HG03280 (cell line): ENCODE results near the gene ATF7IP2.
"Not testable (repeated sequence)": the region's sequence is repeated elsewhere in the genome, so short reads cannot be mapped to it uniquely, and the experiment has no call there.

Experiments used
- ATAC-seq: cut with Tn5 transposase; IDR thresholded peaks from one replicate; pipeline ENCODE4 v1.9.1; 2021; ENCODE audit warnings: mild to moderate bottlenecking, moderate library complexity; ENCODE audit not compliant: unreplicated experiment

ATF7IP2 gene, protein sequence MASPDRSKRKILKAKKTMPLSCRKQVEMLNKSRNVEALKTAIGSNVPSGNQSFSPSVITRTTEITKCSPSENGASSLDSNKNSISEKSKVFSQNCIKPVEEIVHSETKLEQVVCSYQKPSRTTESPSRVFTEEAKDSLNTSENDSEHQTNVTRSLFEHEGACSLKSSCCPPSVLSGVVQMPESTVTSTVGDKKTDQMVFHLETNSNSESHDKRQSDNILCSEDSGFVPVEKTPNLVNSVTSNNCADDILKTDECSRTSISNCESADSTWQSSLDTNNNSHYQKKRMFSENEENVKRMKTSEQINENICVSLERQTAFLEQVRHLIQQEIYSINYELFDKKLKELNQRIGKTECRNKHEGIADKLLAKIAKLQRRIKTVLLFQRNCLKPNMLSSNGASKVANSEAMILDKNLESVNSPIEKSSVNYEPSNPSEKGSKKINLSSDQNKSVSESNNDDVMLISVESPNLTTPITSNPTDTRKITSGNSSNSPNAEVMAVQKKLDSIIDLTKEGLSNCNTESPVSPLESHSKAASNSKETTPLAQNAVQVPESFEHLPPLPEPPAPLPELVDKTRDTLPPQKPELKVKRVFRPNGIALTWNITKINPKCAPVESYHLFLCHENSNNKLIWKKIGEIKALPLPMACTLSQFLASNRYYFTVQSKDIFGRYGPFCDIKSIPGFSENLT

GRCh38 chr16:10385725-10386516 lies at the start of gene ATF7IP2:
Gene ATF7IP2, plus strand, starts transcription at chr16:10386061. Its CDS starts 44,560 bp downstream, at chr16:10430621.
- peak; percentile 96 for ATAC-seq

DNA sequence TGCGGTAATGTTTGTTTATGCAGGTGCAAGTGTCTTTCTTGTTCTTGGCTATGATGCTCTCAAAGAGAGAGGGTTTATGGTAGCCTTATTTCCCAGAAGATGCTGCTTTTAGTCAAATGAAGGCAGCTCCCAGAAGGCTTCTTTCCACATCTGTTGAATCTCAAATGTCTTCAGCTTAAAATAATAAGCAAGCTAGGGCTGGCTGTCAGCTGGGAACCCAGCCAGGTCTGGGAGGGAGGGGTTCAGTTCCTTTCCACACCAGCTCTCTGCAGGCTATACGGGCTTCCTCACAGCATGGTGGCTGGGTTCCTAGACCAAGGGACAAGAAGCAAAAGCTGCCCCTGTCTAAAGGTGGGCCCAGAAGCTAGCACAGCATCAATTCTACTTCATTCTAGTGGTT lies 47.4 kb upstream of the ATF7IP2 start:
- no peak for ATAC-seq

- ATAC-seq: no peak
These were observed 45.8 kb upstream of the ATF7IP2 start for GRCh38 chr16:10339777-10340732.

DNA sequence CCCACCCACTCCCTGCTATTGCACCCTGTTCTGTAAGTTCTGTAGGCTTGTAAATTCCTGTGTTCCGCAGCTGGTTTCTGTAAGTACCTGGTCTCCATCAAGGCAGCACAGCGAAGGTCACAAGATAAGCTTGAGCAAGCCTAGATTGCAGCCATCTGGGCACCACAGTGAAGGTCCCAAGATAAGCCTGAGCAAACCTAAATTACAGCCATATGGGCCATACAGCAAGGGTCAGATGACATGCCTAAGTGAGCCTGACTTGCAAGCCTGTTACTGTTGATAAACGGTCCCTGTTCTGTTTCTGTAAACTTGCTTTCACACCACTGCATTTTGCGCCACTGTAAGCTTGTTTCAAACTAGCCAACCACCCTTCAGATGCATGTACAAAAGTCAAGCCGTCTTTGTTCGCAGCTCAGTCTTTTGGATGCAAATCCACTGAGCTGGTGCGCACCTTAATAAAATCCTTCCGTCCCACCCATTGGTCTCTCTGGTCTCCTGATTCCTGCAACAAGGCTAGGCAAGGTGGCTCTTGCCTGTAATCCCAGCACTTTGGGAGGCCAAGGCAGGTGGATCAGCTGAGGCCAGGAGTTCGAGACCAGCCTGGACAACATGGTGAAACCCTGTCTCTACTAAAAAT lies 42.6 kb upstream of the ATF7IP2 start:
- ATAC-seq: no peak

GRCh38 chr16:10344699-10345098 lies 41.2 kb upstream of the ATF7IP2 start:
- ATAC-seq: not testable (repeated sequence)

GRCh38 chr16:10345629-10346028 lies 40.2 kb upstream of the ATF7IP2 start:
- no peak for ATAC-seq

GRCh38 chr16:10349851-10350250 lies 36.0 kb upstream of the ATF7IP2 start:
- no peak for ATAC-seq

DNA sequence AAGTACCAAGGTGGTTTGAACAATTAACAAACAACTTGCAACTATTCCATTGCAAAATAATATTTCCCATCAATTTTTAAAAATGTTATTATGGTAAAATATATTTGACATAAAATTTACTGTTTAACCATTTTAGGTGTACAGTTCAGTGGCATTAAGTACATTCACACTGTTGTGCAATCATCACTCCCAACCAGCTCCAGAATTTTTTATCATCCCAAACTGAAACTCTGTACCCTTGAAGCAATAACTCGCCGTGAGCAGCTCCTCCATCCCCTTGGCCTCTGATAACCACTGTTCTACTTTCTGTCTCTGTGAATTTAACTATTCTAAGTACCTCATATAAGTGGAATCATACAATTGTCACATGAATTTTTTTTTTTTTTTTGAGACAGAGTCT lies 33.6 kb upstream of the ATF7IP2 start:
- no peak for ATAC-seq

- no peak for ATAC-seq
These were observed 30.3 kb upstream of the ATF7IP2 start for GRCh38 chr16:10355589-10355988.

DNA sequence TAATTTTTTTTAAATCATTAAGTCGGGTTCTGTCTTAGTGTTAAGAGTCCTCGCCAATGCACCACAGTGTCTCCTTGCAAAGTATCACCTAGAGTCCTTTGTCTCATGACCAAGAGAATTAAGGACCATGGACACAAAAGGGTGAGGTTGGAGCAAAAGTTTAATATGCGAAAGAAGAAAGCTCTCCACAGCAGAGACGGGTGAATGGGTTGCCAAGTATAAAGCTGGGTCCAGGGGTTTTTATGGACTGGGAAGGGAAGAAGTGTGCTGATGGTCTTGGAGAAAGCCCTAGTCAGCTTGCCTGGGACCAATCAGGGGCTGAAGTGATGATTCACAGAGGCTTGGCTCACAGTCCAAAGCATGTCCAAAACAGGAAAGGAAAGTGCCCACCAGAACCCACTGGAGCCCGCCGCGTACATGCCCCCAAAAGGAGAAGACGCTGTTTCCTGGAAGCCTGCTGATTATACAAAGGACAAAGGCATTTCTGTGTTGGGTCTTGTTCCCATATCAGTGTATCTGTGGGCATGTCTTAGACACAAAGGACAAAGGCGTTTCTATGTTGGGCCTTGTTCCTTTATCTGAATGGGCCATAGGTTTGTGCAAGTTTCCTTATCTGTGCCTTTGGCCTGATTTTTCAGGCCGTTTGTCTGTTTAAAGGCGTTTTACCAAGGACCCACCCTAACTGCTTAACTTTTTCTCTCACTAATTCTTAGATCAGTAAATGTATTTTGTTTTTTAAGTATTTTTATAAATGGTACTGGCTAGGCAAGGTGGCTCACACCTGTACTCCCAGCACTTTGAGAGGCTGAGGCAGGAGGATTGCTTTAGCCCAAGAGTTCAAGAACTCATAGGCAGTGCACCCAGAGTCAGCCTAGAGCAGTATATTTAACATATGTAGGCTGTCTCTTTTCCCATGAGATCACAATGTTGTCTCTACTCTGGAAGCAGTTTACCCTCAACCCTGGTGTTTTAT lies 28.7 kb upstream of the ATF7IP2 start:
- no peak for ATAC-seq

- ATAC-seq: not testable (repeated sequence)
These were observed 24.1 kb upstream of the ATF7IP2 start for GRCh38 chr16:10361747-10362076.

- no peak for ATAC-seq
These were observed 23.6 kb upstream of the ATF7IP2 start for GRCh38 chr16:10362077-10362863.

DNA sequence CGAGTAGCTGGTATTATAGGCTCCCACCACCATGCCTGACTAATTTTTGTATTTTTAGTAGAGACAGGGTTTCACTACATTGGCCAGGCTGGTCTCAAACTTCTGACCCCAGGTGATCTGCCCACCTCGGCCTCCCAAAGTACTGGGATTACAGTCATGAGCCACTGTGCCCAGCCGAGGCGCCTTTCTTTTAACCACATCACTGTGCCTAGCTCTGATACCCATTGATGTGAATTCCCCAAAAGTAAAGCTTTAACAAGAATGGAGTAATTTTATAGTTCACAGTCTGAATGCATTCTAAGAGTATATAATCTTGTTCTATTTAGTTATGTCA lies 23.0 kb upstream of the ATF7IP2 start:
- not testable (repeated sequence) for ATAC-seq

DNA sequence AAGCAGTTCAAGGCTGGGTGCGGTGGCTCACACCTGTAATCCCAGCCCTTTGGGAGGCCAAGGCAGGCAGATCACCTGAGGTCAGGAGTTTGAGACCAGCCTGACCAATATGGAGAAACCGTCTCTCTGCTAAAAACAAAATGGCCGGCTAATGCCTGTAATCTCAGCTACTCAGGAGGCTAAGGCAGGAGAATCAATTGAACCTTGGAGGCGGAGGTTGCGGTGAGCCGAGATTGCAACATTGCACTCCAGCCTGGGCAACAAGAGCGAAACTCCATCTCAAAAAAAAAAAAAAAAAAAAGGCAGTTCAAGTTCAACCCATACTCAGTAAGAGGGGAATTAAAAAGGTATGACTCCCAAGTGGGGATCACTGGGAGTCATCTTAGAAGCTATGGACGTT lies 19.2 kb upstream of the ATF7IP2 start:
- ATAC-seq: not testable (repeated sequence)

- no peak for ATAC-seq
These were observed 18.2 kb upstream of the ATF7IP2 start for GRCh38 chr16:10367616-10368188.

- no peak for ATAC-seq
These were observed 16.8 kb upstream of the ATF7IP2 start for GRCh38 chr16:10368969-10369551.

- ATAC-seq: no peak
These were observed 15.7 kb upstream of the ATF7IP2 start for GRCh38 chr16:10370096-10370726.
